Liver (tissue), 4 donors: ENCODE measurements around the gene ZNF138. TPM values are rescaled to one million over a fixed set of nuclear protein-coding genes. Genes with fewer than 3 reads are reported as not detected.

Experiments
- polyA plus RNA-seq, 2 donors: library from polyadenylated mRNA; stranded (reverse) in 1 of 2; unstranded in 1 of 2; fragments of 200-250 nt in 1 of 2; fragments of >200 nt in 1 of 2; fragmentation: Nextera tagmentation in 1 of 2; extraction: Ambion mirVana in 1 of 2; gene quantifications; one replicate each; pipeline versions ENCODE4 v1.2.1 to v1.2.3, GENCODE V29; 2013 to 2015
- total RNA-seq, 2 donors: library from RNA; depleted of rRNA; stranded (reverse); fragments of >200 nt; gene quantifications; one replicate each; pipeline ENCODE4 v1.2.3, GENCODE V29; 2014
- donor health status: healthy.
- donor health status: healthy.
- donor health status: healthy.

The ZNF138 gene
- total and polyA plus RNA-seq, 4 donors, result 1.4 to 4.5 (median 3.7) TPM

Other genes with a start within 250 kb of the ZNF138 start
- 10 to 100 TPM in 1 of 2 donors, 1 to 10 TPM in 1; 6.4 to 20.8 TPM for gene ZNF680, start 231.4 kb upstream of the ZNF138 start, total RNA-seq
- 1 to 10 TPM; 3.8 to 4.5 TPM for gene ZNF680, start 231.4 kb upstream of the ZNF138 start, polyA plus RNA-seq
- 1 to 10 TPM; 1.7 to 4.9 TPM for gene ZNF107, start 128.3 kb upstream of the ZNF138 start, total RNA-seq
- gene ZNF107, start 128.3 kb upstream of the ZNF138 start, polyA plus RNA-seq, result 1 to 10 TPM in 1 of 2 donors, under 1 TPM in 1; 0.60 to 1.0 TPM
- 10 to 100 TPM in 1 of 2 donors, under 1 TPM in 1; 0.92 to 14.9 TPM for gene ZNF273, start 108.8 kb downstream of the ZNF138 start, total RNA-seq
- under 1 TPM; 0.43 to 0.54 TPM for gene ZNF273, start 108.8 kb downstream of the ZNF138 start, polyA plus RNA-seq
- 1 to 10 TPM; 4.1 to 4.3 TPM for gene ZNF117, start 196.6 kb downstream of the ZNF138 start, total RNA-seq
- gene ZNF117, start 196.6 kb downstream of the ZNF138 start, polyA plus RNA-seq, result under 1 TPM; 0.69 to 0.92 TPM
- 1 to 10 TPM; 3.8 to 6.5 TPM for gene ERV3-1, start 212.3 kb downstream of the ZNF138 start, total RNA-seq
- gene ERV3-1, start 212.3 kb downstream of the ZNF138 start, polyA plus RNA-seq, result 1 to 10 TPM; 1.7 to 5.4 TPM